IMR-90 (cell line): ENCODE data around the gene SEMA3E. TPM values are rescaled to one million over a fixed set of nuclear protein-coding genes. Genes with fewer than 3 reads are reported as not detected.

Experiments used
- ATAC-seq: fragments of 200-7000 bp; cut with Tn5 transposase; 2 replicates; pipeline ENCODE4 v1.9.1; 2020; ENCODE audit warnings: low read depth, mild to moderate bottlenecking, moderate library complexity
- BruUV-seq: library from RNA; stranded (reverse); fragments of 400-500 nt; replicated peaks from 2 replicates; lab custom pipeline; 2021; lab: Mats Ljungman, UMichigan
- CTCF ChIA-PET: fragments of 300-600 bp; formaldehyde crosslinking; extraction: SDS; loops from one replicate; lab custom pipeline; 2021; ENCODE audit warnings: antibody characterized with exemption; lab: Yijun Ruan, JAX
- POLR2A ChIA-PET: fragments of 300-600 bp; sonication (Branson Sonifier 250); formaldehyde crosslinking; loops from one replicate; lab custom pipeline; 2022; ENCODE audit warnings: antibody characterized with exemption; ENCODE audit not compliant: unreplicated experiment; lab: Charles Lee
- DNase-seq: peaks from one replicate; pipeline ENCODE4 v3.0.0; 2013
- H2AFZ ChIP-seq: replicated peaks from 2 replicates; pipeline ENCODE3; 2013; ENCODE audit warnings: low read length, mild to moderate bottlenecking; ENCODE audit not compliant: poor library complexity
- H2AK5ac ChIP-seq: 2 replicates; pipeline ENCODE4 v1.6.1; 2013; ENCODE audit warnings: low read depth, low read length, inconsistent platforms
- H2AK9ac ChIP-seq: replicated peaks from 2 replicates; pipeline ENCODE3; 2013; ENCODE audit warnings: mild to moderate bottlenecking, low read depth, low read length, moderate library complexity; ENCODE audit not compliant: poor library complexity
- H2BK120ac ChIP-seq: 2 replicates; pipeline ENCODE4 v1.6.1; 2013; ENCODE audit warnings: low read depth, low read length, inconsistent platforms
- H2BK15ac ChIP-seq: 3 replicates; pipeline ENCODE4 v1.6.1; 2013; ENCODE audit warnings: low read depth, low read length, inconsistent platforms
- H2BK20ac ChIP-seq: 2 replicates; pipeline ENCODE4 v1.6.1; 2013; ENCODE audit warnings: low read depth, mild to moderate bottlenecking, inconsistent platforms, low read length, moderate library complexity
- H2BK5ac ChIP-seq: 2 replicates; pipeline ENCODE4 v1.6.1; 2013; ENCODE audit warnings: mild to moderate bottlenecking, low read depth, low read length, inconsistent platforms; ENCODE audit not compliant: poor library complexity, severe bottlenecking
- H3K14ac ChIP-seq: replicated peaks from 2 replicates; pipeline ENCODE4 v1.6.1; 2013; ENCODE audit warnings: low read depth, low read length, inconsistent platforms
- H3K18ac ChIP-seq: 2 replicates; pipeline ENCODE4 v1.6.1; 2013; ENCODE audit warnings: low read depth, low read length, control low read depth
- H3K23ac ChIP-seq: 2 replicates; pipeline ENCODE4 v1.6.1; 2013; ENCODE audit warnings: low read depth, low read length, inconsistent platforms
- H3K27ac ChIP-seq: 2 replicates; pipeline ENCODE4 v1.5.1; 2013; ENCODE audit warnings: mild to moderate bottlenecking, control low read depth, low read length; ENCODE audit not compliant: insufficient read depth
- H3K27me3 ChIP-seq: 2 replicates; pipeline ENCODE4 v1.6.1; 2013; ENCODE audit warnings: low read length; ENCODE audit not compliant: control insufficient read depth, insufficient read depth
- H3K36me3 ChIP-seq: 2 replicates; pipeline ENCODE4 v1.6.1; 2013; ENCODE audit warnings: low read length, mixed read lengths; ENCODE audit not compliant: control insufficient read depth, insufficient read depth
- H3K4ac ChIP-seq: 2 replicates; pipeline ENCODE4 v1.6.1; 2013; ENCODE audit warnings: low read depth, low read length, inconsistent platforms
- H3K4me1 ChIP-seq: 2 replicates; pipeline ENCODE4 v1.6.1; 2013; ENCODE audit warnings: low read length, mixed read lengths; ENCODE audit not compliant: control insufficient read depth, insufficient read depth
- H3K4me2 ChIP-seq: 2 replicates; pipeline ENCODE4 v1.6.1; 2013; ENCODE audit warnings: low read depth, mild to moderate bottlenecking, control low read depth, low read length, moderate library complexity
- H3K4me3 ChIP-seq: 2 replicates; pipeline ENCODE4 v1.5.1; 2013; ENCODE audit warnings: low read depth, mild to moderate bottlenecking, control low read depth, low read length, moderate library complexity; ENCODE audit not compliant: insufficient read depth
- H3K56ac ChIP-seq: 2 replicates; pipeline ENCODE4 v1.6.1; 2013; ENCODE audit warnings: low read length, inconsistent platforms; ENCODE audit not compliant: insufficient read depth; ENCODE audit errors: extremely low read depth
- H3K79me1 ChIP-seq, 2 experiments: 2 replicates each; pipeline ENCODE4 v1.6.1; 2013; ENCODE audit warnings: low read length in 2 of 2, inconsistent platforms in 1 of 2, low read depth in 1 of 2
- H3K9ac ChIP-seq: 2 replicates; pipeline ENCODE4 v1.6.1; 2013; ENCODE audit warnings: low read depth, low read length, control low read depth
- H3K9me1 ChIP-seq: 2 replicates; pipeline ENCODE4 v1.6.1; 2013; ENCODE audit warnings: low read length, inconsistent platforms; ENCODE audit not compliant: insufficient read depth
- H3K9me3 ChIP-seq: 2 replicates; pipeline ENCODE4 v1.6.1; 2013; ENCODE audit warnings: low read length; ENCODE audit not compliant: control insufficient read depth, insufficient read depth
- H4K20me1 ChIP-seq: 2 replicates; pipeline ENCODE4 v1.6.1; 2013; ENCODE audit warnings: low read length, inconsistent platforms; ENCODE audit not compliant: insufficient read depth
- H4K5ac ChIP-seq: 2 replicates; pipeline ENCODE4 v1.6.1; 2013; ENCODE audit warnings: mild to moderate bottlenecking, low read depth, low read length, control low read depth
- H4K8ac ChIP-seq, 2 experiments: 2 replicates each; pipeline ENCODE4 v1.6.1; 2013; ENCODE audit warnings: low read depth in 2 of 2, low read length in 2 of 2, control low read depth in 1 of 2, inconsistent platforms in 1 of 2
- H4K91ac ChIP-seq: 2 replicates; pipeline ENCODE4 v1.6.1; 2013; ENCODE audit warnings: low read depth, low read length, inconsistent platforms; ENCODE audit not compliant: insufficient read depth
- BHLHE40 ChIP-seq: fragments of 150-350 bp; IDR thresholded peaks from 2 replicates; pipeline ENCODE4 v1.6.1; 2016; ENCODE audit warnings: mild to moderate bottlenecking, low read depth, low read length
- CEBPB ChIP-seq: IDR thresholded peaks from 2 replicates; pipeline ENCODE4 v1.6.1; 2012; ENCODE audit warnings: low read depth, low read length, improper control_type of control experiment
- CHD1 ChIP-seq: IDR thresholded peaks from 2 replicates; pipeline ENCODE4 v1.6.1; 2012; ENCODE audit warnings: low read depth, low read length, improper control_type of control experiment
- CTCF ChIP-seq: conservative IDR thresholded peaks from 2 replicates; pipeline ENCODE4 v1.5.1; 2012; ENCODE audit warnings: mild to moderate bottlenecking, low read depth, low read length, improper control_type of control experiment
- FOS ChIP-seq: fragments of 150-350 bp; IDR thresholded peaks from 2 replicates; pipeline ENCODE4 v1.6.1; 2016; ENCODE audit warnings: low read depth, low read length
- MAFK ChIP-seq: IDR thresholded peaks from 2 replicates; pipeline ENCODE4 v1.6.1; 2012; ENCODE audit warnings: low read depth, low read length, improper control_type of control experiment
- MAZ ChIP-seq: IDR thresholded peaks from 2 replicates; pipeline ENCODE4 v1.6.1; 2012; ENCODE audit warnings: low read depth, mild to moderate bottlenecking, low read length, improper control_type of control experiment, moderate library complexity, borderline replicate concordance
- MXI1 ChIP-seq: IDR thresholded peaks from 2 replicates; pipeline ENCODE4 v1.6.1; 2012; ENCODE audit warnings: low read depth, mild to moderate bottlenecking, low read length, moderate library complexity, borderline replicate concordance
- NFE2L2 ChIP-seq: fragments of 150-350 bp; IDR thresholded peaks from 2 replicates; pipeline ENCODE4 v1.6.1; 2016; ENCODE audit warnings: low read depth, mild to moderate bottlenecking, low read length
- POLR2A ChIP-seq: IDR thresholded peaks from 2 replicates; pipeline ENCODE4 v1.6.1; 2012; ENCODE audit warnings: mild to moderate bottlenecking, low read depth, low read length
- RAD21 ChIP-seq: IDR thresholded peaks from 2 replicates; pipeline ENCODE4 v1.6.1; 2012; ENCODE audit warnings: low read length, improper control_type of control experiment
- RCOR1 ChIP-seq: IDR thresholded peaks from 2 replicates; pipeline ENCODE4 v1.6.1; 2012; ENCODE audit warnings: mild to moderate bottlenecking, low read length, improper control_type of control experiment; ENCODE audit not compliant: insufficient replicate concordance
- RFX5 ChIP-seq: IDR thresholded peaks from 2 replicates; pipeline ENCODE4 v1.8.0; 2012; ENCODE audit warnings: low read depth, mild to moderate bottlenecking, low read length, moderate library complexity
- SMC3 ChIP-seq: fragments of 150-350 bp; IDR thresholded peaks from 2 replicates; pipeline ENCODE4 v1.6.1; 2016; ENCODE audit warnings: low read depth, mild to moderate bottlenecking, antibody characterized with exemption, low read length, moderate library complexity
- USF2 ChIP-seq: fragments of 150-350 bp; IDR thresholded peaks from 2 replicates; pipeline ENCODE4 v1.6.1; 2017; ENCODE audit warnings: mild to moderate bottlenecking, antibody characterized with exemption, low read length, low read depth
- WGBS, 2 experiments: methylation state at CpG; one replicate each; pipeline versions ENCODE4 v1.1.5 to v1.1.7; 2013; ENCODE audit warnings: missing lambda C conversion rate in 2 of 2; ENCODE audit not compliant: insufficient read length in 1 of 2; ENCODE audit errors: extremely low coverage in 2 of 2; 5-methylcytosine and 5-hydroxymethylcytosine counted together
- dilution Hi-C: fragments of 300-500 bp; cut with HindIII; formaldehyde crosslinking; loops from one replicate; pipeline ENCODE4 v1.14.3; 2018; ENCODE audit warnings: low sequenced_read_pairs; ENCODE audit not compliant: unreplicated experiment
- in situ Hi-C: fragments of 300-500 bp; cut with MboI; formaldehyde crosslinking; loops from 3 replicates; pipeline ENCODE4 v1.14.3; 2019; ENCODE audit warnings: low sequenced_read_pairs, inconsistent platforms, mixed read lengths
- intact Hi-C: fragments of 100-400 bp; cut with micrococcal nuclease; formaldehyde crosslinking; loops from 2 replicates; pipeline ENCODE4 v1.10.0; 2022
- polyA plus RNA-seq, 3 experiments: library from polyadenylated mRNA; depleted of rRNA; stranded (reverse); fragments of >200 nt; gene quantifications; 2 replicates each; pipeline ENCODE4 v1.2.3, GENCODE V29; 2012; ENCODE audit warnings: low replicate concordance in 1 of 3
- total RNA-seq: library from RNA; depleted of rRNA; stranded (reverse); fragments of >200 nt; gene quantifications from 2 replicates; pipeline ENCODE4 v1.2.3, GENCODE V29; 2012
- TF ChIP-seq, protein P1 (sequence below): fragments of 150-350 bp; IDR thresholded peaks from 2 replicates; pipeline ENCODE4 v1.6.1; 2016; ENCODE audit warnings: low read depth, mild to moderate bottlenecking, low read length, moderate library complexity, borderline replicate concordance

Gene SEMA3E
- total and polyA plus RNA-seq, 2 of the 4 experiments (the other 2 are of a cell fraction), result 0.31 to 0.72 TPM

- Histone ChIP-seq H4K91ac (no peak overlapping the region), H3K4ac (no peak overlapping the region), H2BK20ac (no peak overlapping the region), H3K27ac (no peak overlapping the region), H3K4me1 (no peaks in the 10 kb centered on the region), H2BK120ac (no peak overlapping the region), H2BK5ac (no peak overlapping the region), H4K8ac (no peak overlapping the region), H3K9ac (no peak overlapping the region), H3K9me1 (no peaks in the 10 kb centered on the region), H3K14ac (no peak overlapping the region), H2BK15ac (no peak overlapping the region), H3K18ac (no peak overlapping the region), H3K4me3 (no peak overlapping the region), H3K79me1 (no peaks in the 10 kb centered on the region), H3K4me2 (no peak overlapping the region), H3K27me3 (no peaks in the 10 kb centered on the region; the same call in 1 of the 2 replicates), H2AK9ac (no peak overlapping the region), H4K20me1 (no peaks in the 10 kb centered on the region), H4K5ac (no peak overlapping the region), H3K36me3 (no peaks in the 10 kb centered on the region), H3K56ac (no peak overlapping the region), H2AFZ (no peak overlapping the region), H3K9me3 (no peaks in the 10 kb centered on the region), H3K23ac (no peak overlapping the region), H2AK5ac (no peak overlapping the region)
- in situ Hi-C loops (no loop called here), intact Hi-C loops (no loop called here), dilution Hi-C loops (no loop called here)
- no TSS peak for BruUV-seq
- DNase-seq, result no peak
- ChIA-PET POLR2A (no interaction called here), CTCF (no interaction called here)
- WGBS, 2 experiments, result no CpG with 5 or more reads among the region's 3 CpGs
- ATAC-seq, result no peak
- no peak for TF ChIP-seq BHLHE40
- no peak for TF ChIP-seq MAZ
- TF ChIP-seq RCOR1, result no peak
- TF ChIP-seq USF2, result no peak
- no peak for TF ChIP-seq FOS
- TF ChIP-seq CHD1, result no peak
- TF ChIP-seq SMC3, result no peak
- no peak for TF ChIP-seq MAFK
- no peak for TF ChIP-seq POLR2A
- no peak for TF ChIP-seq CEBPB
- no peak for TF ChIP-seq CTCF
- no peak for TF ChIP-seq RAD21
- no peak for TF ChIP-seq RFX5
- no peak for TF ChIP-seq MXI1
- TF ChIP-seq, protein P1, sequence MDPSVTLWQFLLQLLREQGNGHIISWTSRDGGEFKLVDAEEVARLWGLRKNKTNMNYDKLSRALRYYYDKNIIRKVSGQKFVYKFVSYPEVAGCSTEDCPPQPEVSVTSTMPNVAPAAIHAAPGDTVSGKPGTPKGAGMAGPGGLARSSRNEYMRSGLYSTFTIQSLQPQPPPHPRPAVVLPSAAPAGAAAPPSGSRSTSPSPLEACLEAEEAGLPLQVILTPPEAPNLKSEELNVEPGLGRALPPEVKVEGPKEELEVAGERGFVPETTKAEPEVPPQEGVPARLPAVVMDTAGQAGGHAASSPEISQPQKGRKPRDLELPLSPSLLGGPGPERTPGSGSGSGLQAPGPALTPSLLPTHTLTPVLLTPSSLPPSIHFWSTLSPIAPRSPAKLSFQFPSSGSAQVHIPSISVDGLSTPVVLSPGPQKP, result no peak
- TF ChIP-seq NFE2L2, result no peak
Measured at GRCh38 chr7:83581667-83582435, 67.1 kb downstream of the SEMA3E start.
